ENCODE results near the gene GJC1. TPM values are rescaled to one million over a fixed set of nuclear protein-coding genes. Genes with fewer than 3 reads are reported as not detected.

Gene GJC1
- total and polyA plus RNA-seq, 9 of the 15 experiments (the other 6 are each of a cell fraction or from before 2014, with no cell fraction given), result 0.04 to 1.4 (median 0.18) TPM; not detected in 1

DNA sequence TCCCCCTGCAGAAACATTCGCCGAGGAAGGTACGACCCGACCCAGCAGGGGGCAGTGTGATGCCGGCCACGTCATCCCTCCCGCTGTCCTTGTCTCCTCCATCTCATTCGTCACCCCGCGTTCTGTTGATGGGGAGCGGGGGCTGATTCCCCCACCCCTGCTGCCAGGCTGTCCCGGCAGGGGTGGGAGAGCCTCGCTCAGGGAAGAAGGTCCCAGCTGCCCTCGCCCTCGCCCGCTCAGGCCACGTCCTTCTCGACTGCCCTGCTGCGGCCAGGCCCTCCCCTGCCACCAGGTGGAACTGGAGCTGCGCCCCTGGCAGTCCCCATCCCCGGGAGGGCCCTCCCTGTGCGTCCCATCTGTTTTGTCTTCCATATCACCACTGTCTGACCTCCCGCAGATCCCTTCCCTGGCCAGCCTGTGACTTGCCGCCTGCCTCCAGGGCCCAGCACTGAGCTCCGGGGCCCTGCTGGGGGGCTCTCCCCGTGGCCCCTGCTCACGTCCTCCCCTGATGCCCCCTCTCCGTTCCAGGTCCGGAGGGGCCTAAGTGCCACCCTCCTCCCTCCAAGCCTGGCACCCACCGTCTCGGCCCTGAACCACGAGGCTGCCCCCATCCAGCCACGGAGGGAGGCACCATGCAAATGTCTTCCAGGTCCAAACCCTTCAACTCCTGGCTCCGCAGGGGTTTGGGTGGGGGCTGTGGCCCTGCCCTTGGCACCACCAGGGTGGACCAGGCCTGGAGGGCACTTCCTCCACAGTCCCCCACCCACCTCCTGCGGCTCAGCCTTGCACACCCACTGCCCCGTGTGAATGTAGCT, 50.7 kb downstream of the GJC1 start (continued):
- TF ChIP-seq ELF4 (CRISPR knock-in tag; IDR thresholded peaks at IDR 0.05), result no peak
- TF ChIP-seq TEAD1 (CRISPR knock-in tag; IDR thresholded peaks at IDR 0.05), result no peak
- TF ChIP-seq IRF2 (CRISPR knock-in tag; IDR thresholded peaks at IDR 0.05), result no peak
- no peak for TF ChIP-seq EP300 (IDR thresholded peaks at IDR 0.05; ENCODE audit: low read length)
- TF ChIP-seq PHF8 (IDR thresholded peaks at IDR 0.05; ENCODE audit: borderline replicate concordance, low read length), result peak; percentile 47; the same call in 1 of the 2 replicates
- no peak for TF ChIP-seq ZZZ3 (IDR thresholded peaks at IDR 0.05)
- TF ChIP-seq, protein P1, sequence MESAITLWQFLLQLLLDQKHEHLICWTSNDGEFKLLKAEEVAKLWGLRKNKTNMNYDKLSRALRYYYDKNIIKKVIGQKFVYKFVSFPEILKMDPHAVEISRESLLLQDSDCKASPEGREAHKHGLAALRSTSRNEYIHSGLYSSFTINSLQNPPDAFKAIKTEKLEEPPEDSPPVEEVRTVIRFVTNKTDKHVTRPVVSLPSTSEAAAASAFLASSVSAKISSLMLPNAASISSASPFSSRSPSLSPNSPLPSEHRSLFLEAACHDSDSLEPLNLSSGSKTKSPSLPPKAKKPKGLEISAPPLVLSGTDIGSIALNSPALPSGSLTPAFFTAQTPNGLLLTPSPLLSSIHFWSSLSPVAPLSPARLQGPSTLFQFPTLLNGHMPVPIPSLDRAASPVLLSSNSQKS (CRISPR knock-in tag; IDR thresholded peaks at IDR 0.05), result no peak
- peak; percentile 80 for TF ChIP-seq ATF1 (CRISPR knock-in tag; IDR thresholded peaks at IDR 0.05)
- TF ChIP-seq ATF1 (tag; IDR thresholded peaks at IDR 0.05), result peak; percentile 98
- peak; percentile 19 for TF ChIP-seq NEUROD1 (IDR thresholded peaks at IDR 0.05; ENCODE audit: borderline replicate concordance, low read depth, low read length, partially characterized antibody)
- TF ChIP-seq RCOR1 (IDR thresholded peaks at IDR 0.05; ENCODE audit: borderline replicate concordance in 1 of 2, low read depth in 2 of 2, low read length in 2 of 2), result peak in 1 of 2 experiments; percentile 75; a peak in 2 of 4 replicates
- TF ChIP-seq KLF6 (CRISPR knock-in tag; IDR thresholded peaks at IDR 0.05; ENCODE audit: borderline replicate concordance), result no peak
- TF ChIP-seq, protein P2, sequence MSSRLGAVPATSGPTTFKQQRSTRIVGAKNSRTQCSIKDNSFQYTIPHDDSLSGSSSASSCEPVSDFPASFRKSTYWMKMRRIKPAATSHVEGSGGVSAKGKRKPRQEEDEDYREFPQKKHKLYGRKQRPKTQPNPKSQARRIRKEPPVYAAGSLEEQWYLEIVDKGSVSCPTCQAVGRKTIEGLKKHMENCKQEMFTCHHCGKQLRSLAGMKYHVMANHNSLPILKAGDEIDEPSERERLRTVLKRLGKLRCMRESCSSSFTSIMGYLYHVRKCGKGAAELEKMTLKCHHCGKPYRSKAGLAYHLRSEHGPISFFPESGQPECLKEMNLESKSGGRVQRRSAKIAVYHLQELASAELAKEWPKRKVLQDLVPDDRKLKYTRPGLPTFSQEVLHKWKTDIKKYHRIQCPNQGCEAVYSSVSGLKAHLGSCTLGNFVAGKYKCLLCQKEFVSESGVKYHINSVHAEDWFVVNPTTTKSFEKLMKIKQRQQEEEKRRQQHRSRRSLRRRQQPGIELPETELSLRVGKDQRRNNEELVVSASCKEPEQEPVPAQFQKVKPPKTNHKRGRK (tag; IDR thresholded peaks at IDR 0.05), result no peak
- peak; percentile 60 for TF ChIP-seq ZFX (CRISPR knock-in tag; IDR thresholded peaks at IDR 0.05)
- TF ChIP-seq CHD4 (IDR thresholded peaks at IDR 0.05; ENCODE audit: insufficient read depth, insufficient replicate concordance, low read depth, low read length, poor library complexity, severe bottlenecking), result no peak
- TF ChIP-seq, protein P3, sequence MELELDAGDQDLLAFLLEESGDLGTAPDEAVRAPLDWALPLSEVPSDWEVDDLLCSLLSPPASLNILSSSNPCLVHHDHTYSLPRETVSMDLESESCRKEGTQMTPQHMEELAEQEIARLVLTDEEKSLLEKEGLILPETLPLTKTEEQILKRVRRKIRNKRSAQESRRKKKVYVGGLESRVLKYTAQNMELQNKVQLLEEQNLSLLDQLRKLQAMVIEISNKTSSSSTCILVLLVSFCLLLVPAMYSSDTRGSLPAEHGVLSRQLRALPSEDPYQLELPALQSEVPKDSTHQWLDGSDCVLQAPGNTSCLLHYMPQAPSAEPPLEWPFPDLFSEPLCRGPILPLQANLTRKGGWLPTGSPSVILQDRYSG (tag; conservative IDR thresholded peaks at IDR 0.05; ENCODE audit: low read depth), result peak; percentile 84; the same call in 1 of the 2 replicates
- TF ChIP-seq, protein P4, sequence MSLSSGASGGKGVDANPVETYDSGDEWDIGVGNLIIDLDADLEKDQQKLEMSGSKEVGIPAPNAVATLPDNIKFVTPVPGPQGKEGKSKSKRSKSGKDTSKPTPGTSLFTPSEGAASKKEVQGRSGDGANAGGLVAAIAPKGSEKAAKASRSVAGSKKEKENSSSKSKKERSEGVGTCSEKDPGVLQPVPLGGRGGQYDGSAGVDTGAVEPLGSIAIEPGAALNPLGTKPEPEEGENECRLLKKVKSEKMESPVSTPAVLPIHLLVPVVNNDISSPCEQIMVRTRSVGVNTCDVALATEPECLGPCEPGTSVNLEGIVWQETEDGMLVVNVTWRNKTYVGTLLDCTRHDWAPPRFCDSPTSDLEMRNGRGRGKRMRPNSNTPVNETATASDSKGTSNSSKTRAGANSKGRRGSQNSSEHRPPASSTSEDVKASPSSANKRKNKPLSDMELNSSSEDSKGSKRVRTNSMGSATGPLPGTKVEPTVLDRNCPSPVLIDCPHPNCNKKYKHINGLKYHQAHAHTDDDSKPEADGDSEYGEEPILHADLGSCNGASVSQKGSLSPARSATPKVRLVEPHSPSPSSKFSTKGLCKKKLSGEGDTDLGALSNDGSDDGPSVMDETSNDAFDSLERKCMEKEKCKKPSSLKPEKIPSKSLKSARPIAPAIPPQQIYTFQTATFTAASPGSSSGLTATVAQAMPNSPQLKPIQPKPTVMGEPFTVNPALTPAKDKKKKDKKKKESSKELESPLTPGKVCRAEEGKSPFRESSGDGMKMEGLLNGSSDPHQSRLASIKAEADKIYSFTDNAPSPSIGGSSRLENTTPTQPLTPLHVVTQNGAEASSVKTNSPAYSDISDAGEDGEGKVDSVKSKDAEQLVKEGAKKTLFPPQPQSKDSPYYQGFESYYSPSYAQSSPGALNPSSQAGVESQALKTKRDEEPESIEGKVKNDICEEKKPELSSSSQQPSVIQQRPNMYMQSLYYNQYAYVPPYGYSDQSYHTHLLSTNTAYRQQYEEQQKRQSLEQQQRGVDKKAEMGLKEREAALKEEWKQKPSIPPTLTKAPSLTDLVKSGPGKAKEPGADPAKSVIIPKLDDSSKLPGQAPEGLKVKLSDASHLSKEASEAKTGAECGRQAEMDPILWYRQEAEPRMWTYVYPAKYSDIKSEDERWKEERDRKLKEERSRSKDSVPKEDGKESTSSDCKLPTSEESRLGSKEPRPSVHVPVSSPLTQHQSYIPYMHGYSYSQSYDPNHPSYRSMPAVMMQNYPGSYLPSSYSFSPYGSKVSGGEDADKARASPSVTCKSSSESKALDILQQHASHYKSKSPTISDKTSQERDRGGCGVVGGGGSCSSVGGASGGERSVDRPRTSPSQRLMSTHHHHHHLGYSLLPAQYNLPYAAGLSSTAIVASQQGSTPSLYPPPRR (CRISPR knock-in tag; IDR thresholded peaks at IDR 0.05; ENCODE audit: borderline replicate concordance), result 0 out of 2 replicates have a peak, but pooled peaks have one; percentile 49
- TF ChIP-seq ZNF263 (CRISPR knock-in tag; IDR thresholded peaks at IDR 0.05; ENCODE audit: borderline replicate concordance), result peak; percentile 73; the same call in 1 of the 2 replicates
